ENCODE data around the gene RRP8. TPM values are rescaled to one million over a fixed set of nuclear protein-coding genes. Genes with fewer than 3 reads are reported as not detected.

Gene RRP8
- polyA plus RNA-seq, 1 donor, result 28.5 TPM

DNA sequence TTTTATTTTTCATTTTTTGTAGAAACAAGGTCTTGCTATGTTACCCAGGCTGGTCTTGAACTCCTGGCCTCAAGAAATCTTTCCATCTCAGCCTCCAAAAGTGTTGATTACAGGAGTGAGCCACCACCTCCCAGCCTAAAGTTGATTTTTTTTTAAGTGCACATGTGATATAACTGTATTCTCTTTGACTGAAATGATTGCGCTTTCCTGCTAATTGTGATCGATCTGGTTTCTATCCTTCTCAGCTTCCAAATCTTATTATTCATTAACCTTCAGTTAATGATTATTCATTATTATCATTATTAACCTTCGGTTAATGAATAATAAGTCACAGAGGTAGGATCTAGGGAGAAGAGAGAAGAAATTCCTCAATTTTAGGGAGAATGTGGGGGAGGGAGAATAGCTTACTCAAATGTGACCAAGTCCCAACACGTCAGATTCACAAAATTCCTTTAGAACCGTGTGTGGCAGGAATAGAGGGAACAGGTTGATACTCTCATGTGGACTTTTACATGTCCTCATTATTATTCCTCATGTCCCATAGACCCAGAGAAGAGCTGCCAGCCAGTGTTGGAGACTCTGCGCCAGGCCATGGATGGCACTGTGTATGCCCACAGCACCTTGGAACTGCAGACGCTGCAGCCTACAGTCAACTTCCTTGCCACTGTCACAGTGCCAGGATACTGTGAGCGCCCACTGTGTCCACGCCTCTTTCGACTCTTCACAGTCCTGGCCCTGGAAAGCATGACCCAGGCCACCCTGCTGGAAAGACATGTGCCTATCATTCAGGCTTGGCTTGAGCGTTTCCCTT, 47.1 kb downstream of the RRP8 start:
- no peak overlapping the region for H3K4me3 ChIP-seq (ENCODE audit: low read length)
- H3K9me3 ChIP-seq (ENCODE audit: control insufficient read depth, low read depth, low read length), result no peaks in the 10 kb centered on the region
- H3K36me3 ChIP-seq (ENCODE audit: control insufficient read depth, insufficient read depth, low read length), result no peaks in the 10 kb centered on the region
- H3K4me1 ChIP-seq (ENCODE audit: control insufficient read depth, insufficient read depth, low read length), result no peaks in the 10 kb centered on the region
- H3K27ac ChIP-seq (ENCODE audit: low read length), result no peak overlapping the region
- H3K27me3 ChIP-seq (ENCODE audit: control insufficient read depth, insufficient read depth, low read length), result no peaks in the 10 kb centered on the region
- DNase-seq, result no peak
- 87% methylated on average over 3 of the region's 11 CpGs for WGBS (ENCODE audit: insufficient coverage, low lambda C conversion rate)

DNA sequence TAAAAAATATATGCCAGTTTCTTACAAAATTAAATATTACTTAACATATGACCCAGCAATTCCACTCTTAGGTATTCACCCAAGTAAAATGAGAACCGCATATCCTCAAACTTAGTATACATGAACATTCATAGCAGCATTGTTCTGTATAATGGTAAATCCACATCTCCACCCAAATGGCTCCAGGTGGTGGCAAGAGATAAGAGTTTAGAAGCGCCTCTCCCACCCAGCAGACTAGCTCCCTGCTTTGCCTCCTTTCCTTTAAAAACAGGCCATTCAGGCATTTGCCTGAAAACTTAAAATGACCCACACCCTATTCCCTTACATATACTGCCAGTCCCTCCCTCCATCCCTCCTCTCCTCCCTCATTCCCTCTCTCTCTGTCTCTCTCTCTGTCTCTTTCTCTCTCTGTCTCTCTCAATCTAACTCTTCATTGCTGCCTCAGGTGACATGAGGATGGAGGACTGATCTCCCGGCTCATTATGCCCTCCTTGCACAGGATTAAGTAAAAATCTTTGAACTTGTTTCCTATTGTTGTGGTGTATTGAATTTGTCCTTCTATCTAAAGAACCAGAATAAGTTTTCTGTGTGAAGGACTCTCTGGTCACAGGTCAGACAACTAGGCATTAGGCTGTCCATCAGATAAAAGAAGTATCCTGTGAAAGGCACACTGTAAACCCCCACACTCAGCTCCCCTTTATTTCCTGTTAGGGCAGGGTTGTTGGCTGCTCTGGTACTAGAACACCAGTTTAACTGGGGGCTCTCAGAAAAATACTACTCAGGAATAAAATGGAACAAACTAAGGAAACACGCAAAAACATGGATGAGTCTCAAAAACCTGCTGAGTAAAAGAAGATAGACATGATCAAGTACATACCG, 48.3 kb downstream of the RRP8 start:
- Histone ChIP-seq H3K27ac (ENCODE audit: low read length) (no peak overlapping the region), H3K4me1 (ENCODE audit: control insufficient read depth, insufficient read depth, low read length) (no peaks in the 10 kb centered on the region), H3K27me3 (ENCODE audit: control insufficient read depth, insufficient read depth, low read length) (no peaks in the 10 kb centered on the region), H3K4me3 (ENCODE audit: low read length) (no peak overlapping the region), H3K36me3 (ENCODE audit: control insufficient read depth, insufficient read depth, low read length) (no peaks in the 10 kb centered on the region), H3K9me3 (ENCODE audit: control insufficient read depth, low read depth, low read length) (no peaks in the 10 kb centered on the region)
- DNase-seq, result no peak
- WGBS (ENCODE audit: insufficient coverage, low lambda C conversion rate), result 94% methylated on average over 2 of the region's 5 CpGs

DNA sequence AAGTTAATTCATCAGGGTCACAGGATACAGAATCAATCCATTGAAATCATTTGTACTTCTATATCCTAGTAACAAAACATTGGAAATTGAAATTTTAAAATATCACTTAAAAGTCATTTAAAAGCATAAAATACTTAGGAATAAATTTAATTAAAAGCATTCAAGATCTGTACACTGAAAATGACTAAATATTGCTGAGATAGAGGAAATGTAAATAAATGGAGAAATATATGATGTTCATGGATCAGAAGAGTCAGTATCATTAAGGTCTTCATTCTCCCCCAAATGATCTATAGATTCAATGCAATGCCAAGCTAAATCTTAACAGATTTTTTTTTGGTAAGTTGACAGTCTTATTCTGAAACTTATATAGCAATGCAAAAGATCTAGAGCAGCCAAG, 49.8 kb downstream of the RRP8 start:
- Histone ChIP-seq H3K4me3 (ENCODE audit: low read length) (no peak overlapping the region), H3K27me3 (ENCODE audit: control insufficient read depth, insufficient read depth, low read length) (no peaks in the 10 kb centered on the region), H3K9me3 (ENCODE audit: control insufficient read depth, low read depth, low read length) (no peaks in the 10 kb centered on the region), H3K4me1 (ENCODE audit: control insufficient read depth, insufficient read depth, low read length) (no peaks in the 10 kb centered on the region), H3K36me3 (ENCODE audit: control insufficient read depth, insufficient read depth, low read length) (no peaks in the 10 kb centered on the region), H3K27ac (ENCODE audit: low read length) (no peak overlapping the region)
- DNase-seq, result no peak

DNA sequence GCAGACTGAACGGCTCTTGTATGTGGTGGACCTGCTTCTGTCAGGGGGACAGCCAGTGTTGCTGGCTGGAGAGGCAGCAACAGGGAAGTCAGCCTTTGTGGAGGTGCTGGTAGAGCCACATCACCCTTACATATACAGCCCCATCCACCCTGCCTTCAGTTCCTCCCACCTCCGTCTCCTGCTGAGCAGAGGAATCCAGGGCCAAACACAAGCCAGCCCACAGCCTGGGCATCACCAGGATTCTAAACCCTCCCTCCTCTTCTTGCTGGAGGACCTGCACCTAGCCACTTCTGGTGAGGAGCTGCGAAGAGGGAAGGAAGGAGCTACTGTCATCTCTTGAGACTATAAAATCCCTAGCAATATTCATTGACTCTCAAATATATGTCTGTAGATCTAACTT, 54.8 kb downstream of the RRP8 start:
- Histone ChIP-seq H3K4me1 (ENCODE audit: control insufficient read depth, insufficient read depth, low read length) (no peaks in the 10 kb centered on the region), H3K36me3 (ENCODE audit: control insufficient read depth, insufficient read depth, low read length) (peaks cover 9% of the 10 kb centered on the region), H3K27me3 (ENCODE audit: control insufficient read depth, insufficient read depth, low read length) (no peaks in the 10 kb centered on the region), H3K4me3 (ENCODE audit: low read length) (no peak overlapping the region), H3K27ac (ENCODE audit: low read length) (no peak overlapping the region), H3K9me3 (ENCODE audit: control insufficient read depth, low read depth, low read length) (no peaks in the 10 kb centered on the region)
- WGBS (ENCODE audit: insufficient coverage, low lambda C conversion rate), result no CpG with 5 or more reads among the region's 3 CpGs
- DNase-seq, result no peak

DNA sequence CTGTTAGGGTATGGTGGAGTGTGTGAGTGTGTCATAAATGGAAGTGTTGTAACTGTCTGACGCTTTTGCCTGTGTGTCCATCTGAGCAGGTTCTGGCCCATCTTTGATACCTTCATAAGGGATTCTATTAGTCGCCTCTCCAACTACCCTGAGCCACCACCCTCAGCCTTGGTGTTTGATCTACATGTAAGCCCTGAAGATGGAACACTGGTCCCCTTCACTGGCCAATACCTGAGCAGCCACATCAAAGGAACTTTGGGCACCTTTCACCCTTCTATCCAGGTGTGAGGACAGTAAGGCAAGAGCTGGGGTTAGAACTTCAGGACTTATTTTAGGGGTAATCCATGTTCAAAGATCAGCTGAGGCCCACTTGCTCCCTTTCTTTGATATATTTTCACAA, 55.3 kb downstream of the RRP8 start:
- H3K4me3 ChIP-seq (ENCODE audit: low read length), result no peak overlapping the region
- no peak for DNase-seq
- H3K4me1 ChIP-seq (ENCODE audit: control insufficient read depth, insufficient read depth, low read length), result no peaks in the 10 kb centered on the region
- H3K27ac ChIP-seq (ENCODE audit: low read length), result no peak overlapping the region
- WGBS (ENCODE audit: insufficient coverage, low lambda C conversion rate), result 100% methylated on average over 1 of the region's 2 CpGs
- no peaks in the 10 kb centered on the region for H3K9me3 ChIP-seq (ENCODE audit: control insufficient read depth, low read depth, low read length)
- H3K36me3 ChIP-seq (ENCODE audit: control insufficient read depth, insufficient read depth, low read length), result peaks cover 9% of the 10 kb centered on the region
- no peaks in the 10 kb centered on the region for H3K27me3 ChIP-seq (ENCODE audit: control insufficient read depth, insufficient read depth, low read length)

DNA sequence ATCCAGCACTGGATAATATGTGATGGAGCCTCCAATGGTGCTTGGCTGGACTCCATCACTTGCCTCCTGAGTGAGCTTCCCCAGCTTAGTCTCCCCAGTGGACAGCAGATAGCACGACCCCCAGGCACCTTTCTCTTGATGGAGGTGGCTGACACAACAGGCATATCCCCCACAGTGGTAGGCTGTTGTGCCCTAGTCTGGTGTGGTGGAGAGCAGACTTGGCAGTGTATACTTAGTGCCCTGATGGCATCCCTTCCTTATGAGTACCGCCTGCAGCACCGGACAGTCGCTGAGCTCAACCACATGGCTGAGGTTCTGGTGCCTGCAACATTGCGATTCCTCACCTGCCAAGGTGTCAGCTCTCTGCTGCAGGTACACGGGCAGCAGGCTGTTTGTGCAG, 56.2 kb downstream of the RRP8 start:
- no peak for DNase-seq
- H3K4me3 ChIP-seq (ENCODE audit: low read length), result no peak overlapping the region
- no peaks in the 10 kb centered on the region for H3K4me1 ChIP-seq (ENCODE audit: control insufficient read depth, insufficient read depth, low read length)
- WGBS (ENCODE audit: insufficient coverage, low lambda C conversion rate), result no CpG with 5 or more reads among the region's 6 CpGs
- no peaks in the 10 kb centered on the region for H3K9me3 ChIP-seq (ENCODE audit: control insufficient read depth, low read depth, low read length)
- H3K27ac ChIP-seq (ENCODE audit: low read length), result no peak overlapping the region
- peaks cover 9% of the 10 kb centered on the region for H3K36me3 ChIP-seq (ENCODE audit: control insufficient read depth, insufficient read depth, low read length)
- H3K27me3 ChIP-seq (ENCODE audit: control insufficient read depth, insufficient read depth, low read length), result no peaks in the 10 kb centered on the region

DNA sequence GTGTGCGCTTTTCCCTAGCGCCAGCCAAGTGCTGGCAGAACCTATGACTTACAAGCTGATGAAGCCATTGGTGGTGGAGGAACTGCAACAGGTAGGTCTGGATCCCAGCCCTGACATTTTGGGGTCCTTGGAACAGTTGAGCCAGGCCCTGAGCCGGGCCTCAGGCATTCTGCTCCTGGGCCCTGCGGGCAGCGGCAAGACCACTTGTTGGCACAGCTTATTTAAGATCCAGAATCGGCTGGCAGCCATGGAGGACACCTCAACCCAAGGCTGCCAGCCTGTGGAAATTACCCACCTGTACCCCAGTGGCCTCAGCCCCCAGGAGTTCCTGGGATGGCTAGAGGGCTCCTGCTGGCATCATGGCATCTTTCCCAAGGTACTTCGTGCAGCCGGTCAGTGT, 56.7 kb downstream of the RRP8 start:
- Histone ChIP-seq H3K27me3 (ENCODE audit: control insufficient read depth, insufficient read depth, low read length) (no peaks in the 10 kb centered on the region), H3K36me3 (ENCODE audit: control insufficient read depth, insufficient read depth, low read length) (peaks cover 9% of the 10 kb centered on the region), H3K27ac (ENCODE audit: low read length) (no peak overlapping the region), H3K4me1 (ENCODE audit: control insufficient read depth, insufficient read depth, low read length) (no peaks in the 10 kb centered on the region), H3K9me3 (ENCODE audit: control insufficient read depth, low read depth, low read length) (no peaks in the 10 kb centered on the region), H3K4me3 (ENCODE audit: low read length) (no peak overlapping the region)
- WGBS (ENCODE audit: insufficient coverage, low lambda C conversion rate), result no CpG with 5 or more reads among the region's 8 CpGs
- no peak for DNase-seq

DNA sequence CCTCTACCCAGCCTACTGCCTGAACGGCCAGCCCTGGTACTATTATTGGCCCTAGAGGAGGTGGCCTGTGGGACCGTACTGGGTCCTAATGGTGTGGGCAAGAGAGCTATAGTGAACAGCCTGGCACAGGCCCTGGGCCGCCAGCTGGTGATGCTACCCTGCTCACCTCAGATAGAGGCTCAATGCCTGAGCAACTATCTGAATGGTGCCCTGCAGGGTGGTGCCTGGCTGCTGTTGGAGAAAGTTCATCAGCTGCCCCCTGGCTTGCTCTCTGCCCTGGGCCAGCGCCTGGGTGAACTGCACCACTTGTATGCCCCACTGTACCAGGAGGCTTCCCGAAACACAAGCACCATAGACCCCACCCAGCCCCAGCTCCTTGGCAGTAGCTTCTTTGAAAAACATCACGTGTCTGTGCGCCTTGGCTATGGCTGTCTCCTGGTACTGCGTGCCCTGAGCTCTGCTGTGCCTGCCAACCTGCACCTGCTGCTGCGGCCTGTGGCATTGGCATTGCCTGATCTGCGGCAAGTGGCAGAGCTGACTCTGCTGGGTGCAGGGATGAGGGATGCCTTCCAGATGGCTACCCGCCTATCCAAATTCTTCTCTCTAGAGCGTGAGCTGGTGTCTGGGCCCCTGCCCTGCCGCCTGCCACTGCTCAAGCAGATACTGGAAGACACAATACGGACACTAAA, 57.4 kb downstream of the RRP8 start:
- Histone ChIP-seq H3K9me3 (ENCODE audit: control insufficient read depth, low read depth, low read length) (no peaks in the 10 kb centered on the region), H3K36me3 (ENCODE audit: control insufficient read depth, insufficient read depth, low read length) (peaks cover 9% of the 10 kb centered on the region), H3K27ac (ENCODE audit: low read length) (no peak overlapping the region), H3K4me1 (ENCODE audit: control insufficient read depth, insufficient read depth, low read length) (no peaks in the 10 kb centered on the region), H3K27me3 (ENCODE audit: control insufficient read depth, insufficient read depth, low read length) (no peaks in the 10 kb centered on the region), H3K4me3 (ENCODE audit: low read length) (no peak overlapping the region)
- no peak for DNase-seq
- WGBS (ENCODE audit: insufficient coverage, low lambda C conversion rate), result no CpG with 5 or more reads among the region's 14 CpGs

Data from large intestine (tissue), 3 donors.